ENCODE results near the gene CHST9.

The CHST9 gene

GRCh38 chr18:27138079-27138478 is 47.0 kb downstream of the CHST9 start:
- no peak for TF ChIP-seq CTCF (IDR thresholded peaks at IDR 0.05; ENCODE audit: extremely low read depth, missing control alignments)
- no peak for DNase-seq (ENCODE audit: low spot score)

- no peak for TF ChIP-seq CTCF (IDR thresholded peaks at IDR 0.05; ENCODE audit: extremely low read depth, missing control alignments)
- no peak for DNase-seq (ENCODE audit: low spot score)
Observed at GRCh38 chr18:27136208-27136535, 48.9 kb downstream of the CHST9 start.

- no peak for TF ChIP-seq CTCF (IDR thresholded peaks at IDR 0.05; ENCODE audit: extremely low read depth, missing control alignments)
- no peak for DNase-seq (ENCODE audit: low spot score)
Observed at GRCh38 chr18:27135504-27136207, 49.5 kb downstream of the CHST9 start.

GRCh38 chr18:27130065-27130630 is 55.0 kb downstream of the CHST9 start:
- no peak for DNase-seq (ENCODE audit: low spot score)
- TF ChIP-seq CTCF (IDR thresholded peaks at IDR 0.05; ENCODE audit: extremely low read depth, missing control alignments) = no peak

- no peak for TF ChIP-seq CTCF (IDR thresholded peaks at IDR 0.05; ENCODE audit: extremely low read depth, missing control alignments)
- no peak for DNase-seq (ENCODE audit: low spot score)
Observed at GRCh38 chr18:27124196-27124595, 60.9 kb downstream of the CHST9 start.

GRCh38 chr18:27121108-27121507 is 64.0 kb downstream of the CHST9 start:
- TF ChIP-seq CTCF (IDR thresholded peaks at IDR 0.05; ENCODE audit: extremely low read depth, missing control alignments) = no peak
- DNase-seq (ENCODE audit: low spot score) = no peak

GRCh38 chr18:27120246-27120645 is 64.9 kb downstream of the CHST9 start:
- TF ChIP-seq CTCF (IDR thresholded peaks at IDR 0.05; ENCODE audit: extremely low read depth, missing control alignments) = no peak

More at GRCh38 chr18:27120246-27120645, 64.9 kb downstream of the CHST9 start:
- DNase-seq (ENCODE audit: low spot score) = no peak

Data from GM20000 (cell line).